Nucleus accumbens (tissue), 56 donors: Measurements from ENCODE around the gene TCF15.
A peak's percentile ranks its signal among the peaks of the same experiment; 100 is the strongest.

Source experiments
- DNase-seq, 56 donors: peaks; one replicate each; lab custom pipeline; 2025; lab: John Stamatoyannopoulos, UW

TCF15 gene

GRCh38 chr20:561437-562231 lies 48.5 kb downstream of the TCF15 start:
- DNase-seq = peak in 48 of 56 donors; percentile 3 to 74 (median 26)

GRCh38 chr20:560680-561079 lies 49.4 kb downstream of the TCF15 start:
- no peak for DNase-seq

GRCh38 chr20:558117-558516 lies 52.0 kb downstream of the TCF15 start:
- no peak for DNase-seq

GRCh38 chr20:556984-557383 lies 53.1 kb downstream of the TCF15 start:
- no peak for DNase-seq

GRCh38 chr20:555976-556385 lies 54.1 kb downstream of the TCF15 start:
- no peak for DNase-seq
